Stimulated activated naive CD8-positive, alpha-beta T cell treated with anti-CD3 and anti-CD28 coated beads, Interleukin-15, Interleukin-2, amounts not matched to agents 100 U/mL and 50 U/mL, for 24 hours (primary cell): ENCODE results near the gene OR10AD1.
"Not testable (repeated sequence)": the region's sequence is repeated elsewhere in the genome, so short reads cannot be mapped to it uniquely, and the experiment has no call there.

ENCODE experiments used
- ATAC-seq: fragments of 150-1000 bp; cut with Tn5 transposase; one replicate; pipeline ENCODE4 v1.10.0; 2021
- DNase-seq: peaks from one replicate; pipeline ENCODE4 v3.0.0; 2021

The OR10AD1 gene

GRCh38 chr12:48160807-48161206, 42.3 kb downstream of the OR10AD1 start:
- ATAC-seq (no peak), DNase-seq (no peak)

- ATAC-seq (no peak), DNase-seq (no peak)
These were observed 43.0 kb downstream of the OR10AD1 start for GRCh38 chr12:48160046-48160445.

- ATAC-seq (peak; percentile 5), DNase-seq (peak; percentile 27)
These were observed 45.2 kb downstream of the OR10AD1 start for GRCh38 chr12:48157889-48158370.

GRCh38 chr12:48157018-48157888, 45.8 kb downstream of the OR10AD1 start, which contains the start of gene ASB8:
ASB8 (minus strand) TSS chr12:48157515; CDS start chr12:48153496, 4,019 bp downstream.
- peak; percentile 99 for DNase-seq
- ATAC-seq = peak; percentile 94

- DNase-seq = no peak
- no peak for ATAC-seq
These were observed 46.5 kb downstream of the OR10AD1 start for GRCh38 chr12:48156652-48157017.

- not testable (repeated sequence) for ATAC-seq, DNase-seq
These were observed 47.3 kb downstream of the OR10AD1 start for GRCh38 chr12:48155786-48156185.
